Measurements from ENCODE around the gene TBXAS1. TPM values are rescaled to one million over a fixed set of nuclear protein-coding genes. Genes with fewer than 3 reads are reported as not detected.

TBXAS1 gene
- total and polyA plus RNA-seq, 2 of the 8 experiments (the other 6 are each of a cell fraction or from before 2014, with no cell fraction given), result 0.86 to 2.1 TPM

- DNase-seq (ENCODE audit: low read depth in 1 of 2, low spot score in 2 of 2) (no peak), FAIRE-seq (no peak)
- WGBS, 2 experiments (ENCODE audit: extremely low coverage in 1 of 2, insufficient coverage in 1 of 2, insufficient read length in 1 of 2, insufficient replicate concordance in 2 of 2, low coverage in 1 of 2, low lambda C conversion rate in 2 of 2, missing lambda C conversion rate in 1 of 2), result 76% methylated on average over 10 of the region's 10 CpGs; no CpG with 5 or more reads in 1 of the 2 experiments
Observed at GRCh38 chr7:139798221-139798620, 30.8 kb upstream of the TBXAS1 start.

More at GRCh38 chr7:139798221-139798620, 30.8 kb upstream of the TBXAS1 start:
- H3K4me1 ChIP-seq (replicated peaks in 1 of 4; ENCODE audit: control insufficient read depth in 3 of 4, insufficient read depth in 4 of 4, low read length in 3 of 4), result no peaks in the 10 kb centered on the region
- no peak overlapping the region for H3K23ac ChIP-seq (ENCODE audit: insufficient read length)
- no peak overlapping the region for H2AK5ac ChIP-seq (ENCODE audit: low read depth, low read length)
- H3K36me3 ChIP-seq (ENCODE audit: control insufficient read depth in 2 of 4, insufficient read depth in 4 of 4, low read length in 3 of 4), result no peaks in the 10 kb centered on the region
- H3K9me3 ChIP-seq (ENCODE audit: insufficient read depth in 2 of 2, low read depth in 1 of 2, low read length in 1 of 2), result 0 out of 4 replicates have a peak, but pooled peaks cover 5 to 9% of the 10 kb centered on the region in 2 experiments
- no peaks in the 10 kb centered on the region for H3K79me1 ChIP-seq (ENCODE audit: low read depth, low read length)
- ChIA-PET POLR2A (ENCODE audit: partially characterized antibody) (interaction anchor here (0.9 to 1.2 kb wide), 2 partner anchors 11 to 16 kb away, joined by 3 read pairs; no protein-coding TSS in a partner anchor), CTCF (ENCODE audit: partially characterized antibody) (interaction anchor here (0.6 to 0.8 kb wide), 2 partner anchors 15 to 170 kb away, joined by 3 read pairs; no protein-coding TSS in a partner anchor)
- no peak overlapping the region for H2BK120ac ChIP-seq (replicated peaks; ENCODE audit: low read depth, low read length)
- no peak overlapping the region for H3K18ac ChIP-seq (ENCODE audit: extremely low read depth, low read length)
- no peaks in the 10 kb centered on the region for H4K20me1 ChIP-seq (replicated peaks in 1 of 2; ENCODE audit: control insufficient read depth in 1 of 2, insufficient read depth in 2 of 2, low read length in 2 of 2)
- TF ChIP-seq RBBP5 (IDR thresholded peaks at IDR 0.05; ENCODE audit: borderline replicate concordance, low read depth, low read length) (no peak), EP300 (IDR thresholded peaks at IDR 0.05; ENCODE audit: borderline replicate concordance in 1 of 2, low read depth in 2 of 2, low read length in 2 of 2) (no peak), PHF8 (conservative IDR thresholded peaks at IDR 0.05; ENCODE audit: low read depth, low read length) (no peak), CBX8 (IDR thresholded peaks at IDR 0.05; ENCODE audit: borderline replicate concordance, low read depth, low read length) (no peak), GABPA (IDR thresholded peaks at IDR 0.05; ENCODE audit: borderline replicate concordance, insufficient read depth, low read length) (no peak), MAX (IDR thresholded peaks at IDR 0.05) (no peak), POU5F1 (IDR thresholded peaks at IDR 0.05; ENCODE audit: low read depth, low read length) (no peak), TAF7 (optimal IDR thresholded peaks at IDR 0.05; ENCODE audit: borderline replicate concordance, low read depth, low read length) (no peak), SP1 (IDR thresholded peaks at IDR 0.05; ENCODE audit: low read depth, low read length) (no peak), JUN (IDR thresholded peaks at IDR 0.05; ENCODE audit: low read depth, low read length) (no peak), NANOG (IDR thresholded peaks at IDR 0.05; ENCODE audit: insufficient read depth, low read depth, low read length, poor library complexity, severe bottlenecking) (no peak)
- TF ChIP-seq, protein P1, sequence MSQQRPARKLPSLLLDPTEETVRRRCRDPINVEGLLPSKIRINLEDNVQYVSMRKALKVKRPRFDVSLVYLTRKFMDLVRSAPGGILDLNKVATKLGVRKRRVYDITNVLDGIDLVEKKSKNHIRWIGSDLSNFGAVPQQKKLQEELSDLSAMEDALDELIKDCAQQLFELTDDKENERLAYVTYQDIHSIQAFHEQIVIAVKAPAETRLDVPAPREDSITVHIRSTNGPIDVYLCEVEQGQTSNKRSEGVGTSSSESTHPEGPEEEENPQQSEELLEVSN (IDR thresholded peaks at IDR 0.05), result no peak
- no peak overlapping the region for H2BK20ac ChIP-seq (ENCODE audit: low read length)
- H3K79me2 ChIP-seq (ENCODE audit: control insufficient read depth in 1 of 2, insufficient read depth in 2 of 2, low read length in 2 of 2), result no peaks in the 10 kb centered on the region
- H3K4me3 ChIP-seq (ENCODE audit: extremely low read depth in 1 of 4, insufficient read depth in 2 of 4, low read depth in 3 of 4, low read length in 4 of 4), result no peak overlapping the region
- H3K56ac ChIP-seq (replicated peaks; ENCODE audit: insufficient read length, low read depth, low read length), result no peak overlapping the region
- no peak overlapping the region for H4K91ac ChIP-seq (replicated peaks; ENCODE audit: insufficient read length, low read length)
- no peak overlapping the region for H3K27ac ChIP-seq (ENCODE audit: low read depth, low read length)
- H3K9ac ChIP-seq (replicated peaks in 1 of 4; ENCODE audit: extremely low read depth in 1 of 4, low read depth in 3 of 4, low read length in 3 of 4), result no peak overlapping the region
- no peak overlapping the region for H3K4me2 ChIP-seq (ENCODE audit: insufficient read depth in 1 of 2, low read depth in 2 of 2, low read length in 2 of 2)
- H2BK15ac ChIP-seq (ENCODE audit: low read length), result no peak overlapping the region
- H3K23me2 ChIP-seq (ENCODE audit: low read depth, low read length), result no peaks in the 10 kb centered on the region
- H2AFZ ChIP-seq (ENCODE audit: low read length), result peak overlapping the region; percentile 77; the same call in 1 of the 2 replicates
- no peaks in the 10 kb centered on the region for H3K27me3 ChIP-seq (replicated peaks in 1 of 4; ENCODE audit: control insufficient read depth in 3 of 4, extremely low read depth in 1 of 4, insufficient read depth in 3 of 4, low read length in 3 of 4)
- H3K14ac ChIP-seq (ENCODE audit: insufficient read length), result no peak overlapping the region
- H2BK5ac ChIP-seq (ENCODE audit: low read depth, low read length), result no peak overlapping the region
- no peak overlapping the region for H4K8ac ChIP-seq (ENCODE audit: extremely low read depth, insufficient read depth, low read length)
- no peak overlapping the region for H2BK12ac ChIP-seq (ENCODE audit: low read depth, low read length)
- no peak overlapping the region for H4K5ac ChIP-seq (ENCODE audit: insufficient read length, low read depth, low read length)
- no peak overlapping the region for H3K4ac ChIP-seq (replicated peaks; ENCODE audit: insufficient read length, low read depth, low read length)

Data from H1 (cell line).